ENCODE measurements around the gene FOXN3.
A peak's percentile ranks its signal among the peaks of the same experiment; 100 is the strongest.

The FOXN3 gene

GRCh38 chr14:89444516-89445125 is 27.6 kb upstream of the FOXN3 start:
- POLR2A ChIA-PET = no interaction called here
- Histone ChIP-seq H3K4me1 (ENCODE audit: control extremely low read depth in 1 of 4, control insufficient read depth in 4 of 4, insufficient read depth in 4 of 4, low read length in 3 of 4) (peaks cover 12 to 54% (median 40%) of the 10 kb centered on the region in 4 experiments), H3K27ac (ENCODE audit: insufficient read depth in 1 of 2, low read depth in 1 of 2, low read length in 2 of 2, poor library complexity in 1 of 2, severe bottlenecking in 2 of 2) (no peak overlapping the region), H3K9me3 (ENCODE audit: control extremely low read depth in 1 of 5, control insufficient read depth in 4 of 5, insufficient read depth in 2 of 5, low read depth in 1 of 5, low read length in 4 of 5) (no peaks in the 10 kb centered on the region), H3K4me3 (ENCODE audit: control insufficient read depth in 1 of 7, extremely low read depth in 1 of 7, insufficient read depth in 4 of 7, low read depth in 2 of 7, low read length in 6 of 7) (no peak overlapping the region), H3K36me3 (ENCODE audit: control insufficient read depth in 4 of 4, insufficient read depth in 4 of 4, low read length in 3 of 4) (no peaks in the 10 kb centered on the region), H3K27me3 (replicated peaks in 2 of 5; ENCODE audit: control insufficient read depth in 4 of 5, insufficient read depth in 5 of 5, low read length in 4 of 5) (no peaks in the 10 kb centered on the region)
- no peak for DNase-seq
- WGBS (ENCODE audit: insufficient coverage) = 85% methylated on average over 4 of the region's 10 CpGs
- CTCF ChIA-PET = interaction anchor here (1.0 to 1.5 kb wide), 4 partner anchors 9 to 267 kb away, joined by 3 to 4 read pairs (median 3); no protein-coding TSS in a partner anchor

- H3K36me3 ChIP-seq (ENCODE audit: control insufficient read depth in 4 of 4, insufficient read depth in 4 of 4, low read length in 3 of 4) = no peaks in the 10 kb centered on the region
- H3K9me3 ChIP-seq (ENCODE audit: control extremely low read depth in 1 of 5, control insufficient read depth in 4 of 5, insufficient read depth in 2 of 5, low read depth in 1 of 5, low read length in 4 of 5) = no peaks in the 10 kb centered on the region
- CTCF ChIA-PET = interaction anchor here (1.0 to 1.5 kb wide), 5 partner anchors 9 to 266 kb away, joined by 3 to 6 read pairs (median 3); no protein-coding TSS in a partner anchor
- H3K4me1 ChIP-seq (ENCODE audit: control extremely low read depth in 1 of 4, control insufficient read depth in 4 of 4, insufficient read depth in 4 of 4, low read length in 3 of 4) = peaks cover 12 to 54% (median 40%) of the 10 kb centered on the region in 4 experiments
- POLR2A ChIA-PET = no interaction called here
- no peak overlapping the region for H3K27ac ChIP-seq (ENCODE audit: insufficient read depth in 1 of 2, low read depth in 1 of 2, low read length in 2 of 2, poor library complexity in 1 of 2, severe bottlenecking in 2 of 2)
- peak overlapping the region in 1 of 7 experiments; percentile 33 for H3K4me3 ChIP-seq (ENCODE audit: control insufficient read depth in 1 of 7, extremely low read depth in 1 of 7, insufficient read depth in 4 of 7, low read depth in 2 of 7, low read length in 6 of 7)
- WGBS (ENCODE audit: insufficient coverage) = 0% methylated on average over 1 of the region's 3 CpGs
- no peaks in the 10 kb centered on the region for H3K27me3 ChIP-seq (replicated peaks in 2 of 5; ENCODE audit: control insufficient read depth in 4 of 5, insufficient read depth in 5 of 5, low read length in 4 of 5)
- DNase-seq = peak in 2 of 3 donors; percentile 20 to 52
These were observed 27.0 kb upstream of the FOXN3 start for GRCh38 chr14:89444044-89444443.

- no peaks in the 10 kb centered on the region for H3K9me3 ChIP-seq (ENCODE audit: control extremely low read depth in 1 of 5, control insufficient read depth in 4 of 5, insufficient read depth in 2 of 5, low read depth in 1 of 5, low read length in 4 of 5)
- no peaks in the 10 kb centered on the region for H3K36me3 ChIP-seq (ENCODE audit: control insufficient read depth in 4 of 4, insufficient read depth in 4 of 4, low read length in 3 of 4)
- no peaks in the 10 kb centered on the region for H3K27me3 ChIP-seq (replicated peaks in 2 of 5; ENCODE audit: control insufficient read depth in 4 of 5, insufficient read depth in 5 of 5, low read length in 4 of 5)
- ChIA-PET CTCF (interaction anchor here (1.4 to 1.5 kb wide), 2 partner anchors 13 to 15 kb away, joined by 4 to 6 read pairs; no protein-coding TSS in a partner anchor), POLR2A (no interaction called here)
- peaks cover 12 to 52% (median 39%) of the 10 kb centered on the region in 4 experiments for H3K4me1 ChIP-seq (ENCODE audit: control extremely low read depth in 1 of 4, control insufficient read depth in 4 of 4, insufficient read depth in 4 of 4, low read length in 3 of 4)
- WGBS (ENCODE audit: insufficient coverage) = 0% methylated on average over 1 of the region's 3 CpGs
- no peak overlapping the region for H3K4me3 ChIP-seq (ENCODE audit: control insufficient read depth in 1 of 7, extremely low read depth in 1 of 7, insufficient read depth in 4 of 7, low read depth in 2 of 7, low read length in 6 of 7)
- H3K27ac ChIP-seq (ENCODE audit: insufficient read depth in 1 of 2, low read depth in 1 of 2, low read length in 2 of 2, poor library complexity in 1 of 2, severe bottlenecking in 2 of 2) = no peak overlapping the region
- DNase-seq = no peak
These were observed 26.1 kb upstream of the FOXN3 start for GRCh38 chr14:89443042-89443629.

- POLR2A ChIA-PET = no interaction called here
- WGBS (ENCODE audit: insufficient coverage) = 84% methylated on average over 4 of the region's 4 CpGs
- H3K27me3 ChIP-seq (replicated peaks in 2 of 5; ENCODE audit: control insufficient read depth in 4 of 5, insufficient read depth in 5 of 5, low read length in 4 of 5) = no peaks in the 10 kb centered on the region
- CTCF ChIA-PET = no interaction called here
- DNase-seq = no peak
- peaks cover 12 to 44% (median 33%) of the 10 kb centered on the region in 4 experiments for H3K4me1 ChIP-seq (ENCODE audit: control extremely low read depth in 1 of 4, control insufficient read depth in 4 of 4, insufficient read depth in 4 of 4, low read length in 3 of 4)
- H3K4me3 ChIP-seq (ENCODE audit: control insufficient read depth in 1 of 7, extremely low read depth in 1 of 7, insufficient read depth in 4 of 7, low read depth in 2 of 7, low read length in 6 of 7) = no peak overlapping the region
- H3K27ac ChIP-seq (ENCODE audit: insufficient read depth in 1 of 2, low read depth in 1 of 2, low read length in 2 of 2, poor library complexity in 1 of 2, severe bottlenecking in 2 of 2) = no peak overlapping the region
- H3K36me3 ChIP-seq (ENCODE audit: control insufficient read depth in 4 of 4, insufficient read depth in 4 of 4, low read length in 3 of 4) = no peaks in the 10 kb centered on the region
- no peaks in the 10 kb centered on the region for H3K9me3 ChIP-seq (ENCODE audit: control extremely low read depth in 1 of 5, control insufficient read depth in 4 of 5, insufficient read depth in 2 of 5, low read depth in 1 of 5, low read length in 4 of 5)
These were observed 25.2 kb upstream of the FOXN3 start for GRCh38 chr14:89442280-89442679.

- DNase-seq = peak in 1 of 3 donors; percentile 40
- ChIA-PET POLR2A (no interaction called here), CTCF (no interaction called here)
- WGBS (ENCODE audit: insufficient coverage) = 77% methylated on average over 10 of the region's 11 CpGs
- Histone ChIP-seq H3K36me3 (ENCODE audit: control insufficient read depth in 4 of 4, insufficient read depth in 4 of 4, low read length in 3 of 4) (no peaks in the 10 kb centered on the region), H3K27ac (ENCODE audit: insufficient read depth in 1 of 2, low read depth in 1 of 2, low read length in 2 of 2, poor library complexity in 1 of 2, severe bottlenecking in 2 of 2) (no peak overlapping the region), H3K27me3 (replicated peaks in 2 of 5; ENCODE audit: control insufficient read depth in 4 of 5, insufficient read depth in 5 of 5, low read length in 4 of 5) (no peaks in the 10 kb centered on the region), H3K9me3 (ENCODE audit: control extremely low read depth in 1 of 5, control insufficient read depth in 4 of 5, insufficient read depth in 2 of 5, low read depth in 1 of 5, low read length in 4 of 5) (no peaks in the 10 kb centered on the region), H3K4me1 (ENCODE audit: control extremely low read depth in 1 of 4, control insufficient read depth in 4 of 4, insufficient read depth in 4 of 4, low read length in 3 of 4) (peaks cover 10 to 40% (median 30%) of the 10 kb centered on the region in 4 experiments), H3K4me3 (ENCODE audit: control insufficient read depth in 1 of 7, extremely low read depth in 1 of 7, insufficient read depth in 4 of 7, low read depth in 2 of 7, low read length in 6 of 7) (no peak overlapping the region)
These were observed 24.2 kb upstream of the FOXN3 start for GRCh38 chr14:89440986-89441909.

- peaks cover 0 to 2% (median 0%) of the 10 kb centered on the region in 4 experiments for H3K36me3 ChIP-seq (ENCODE audit: control insufficient read depth in 4 of 4, insufficient read depth in 4 of 4, low read length in 3 of 4)
- POLR2A ChIA-PET = no interaction called here
These were observed 19.0 kb upstream of the FOXN3 start for GRCh38 chr14:89435892-89436656.

More at GRCh38 chr14:89435892-89436656, 19.0 kb upstream of the FOXN3 start:
- no peak for DNase-seq
- Histone ChIP-seq H3K27ac (ENCODE audit: insufficient read depth in 1 of 2, low read depth in 1 of 2, low read length in 2 of 2, poor library complexity in 1 of 2, severe bottlenecking in 2 of 2) (no peak overlapping the region), H3K9me3 (ENCODE audit: control extremely low read depth in 1 of 5, control insufficient read depth in 4 of 5, insufficient read depth in 2 of 5, low read depth in 1 of 5, low read length in 4 of 5) (no peaks in the 10 kb centered on the region), H3K4me1 (ENCODE audit: control extremely low read depth in 1 of 4, control insufficient read depth in 4 of 4, insufficient read depth in 4 of 4, low read length in 3 of 4) (peaks cover 0 to 12% (median 5%) of the 10 kb centered on the region in 4 experiments), H3K27me3 (replicated peaks in 2 of 5; ENCODE audit: control insufficient read depth in 4 of 5, insufficient read depth in 5 of 5, low read length in 4 of 5) (no peaks in the 10 kb centered on the region), H3K4me3 (ENCODE audit: control insufficient read depth in 1 of 7, extremely low read depth in 1 of 7, insufficient read depth in 4 of 7, low read depth in 2 of 7, low read length in 6 of 7) (no peak overlapping the region)
- CTCF ChIA-PET = interaction anchor here (0.6 to 0.9 kb wide), 2 partner anchors 8 to 34 kb away, joined by 3 read pairs; no protein-coding TSS in a partner anchor
- 78% methylated on average over 5 of the region's 15 CpGs for WGBS (ENCODE audit: insufficient coverage)

Measured in common myeloid progenitor, CD34-positive (primary cell).